SU-DHL-6 (cell line): ENCODE results near the gene VWA2.

Source experiments
- CTCF ChIP-seq: fragments of 200-600 bp; sonication (generic); IDR thresholded peaks from one replicate; pipeline ENCODE4 v1.5.1; 2017; ENCODE audit warnings: antibody characterized with exemption, mild to moderate bottlenecking, low read length, moderate library complexity; ENCODE audit not compliant: insufficient read depth, poor library complexity, severe bottlenecking
- EZH2phosphoT487 ChIP-seq: fragments of 200-600 bp; sonication (generic), shearing (Covaris generic); conservative IDR thresholded peaks from 2 replicates; pipeline ENCODE4 v1.6.1; 2018; ENCODE audit warnings: mild to moderate bottlenecking, antibody characterized with exemption, low read length, moderate library complexity, mixed read lengths

GRCh38 chr10:114309364-114309651 is 70.3 kb downstream of the VWA2 start:
- TF ChIP-seq CTCF (no peak), EZH2phosphoT487 (no peak)
